Glutamatergic neuron (in vitro differentiated cells): ENCODE data around the gene ASIC3. TPM values are rescaled to one million over a fixed set of nuclear protein-coding genes. Genes with fewer than 3 reads are reported as not detected.
A peak's percentile ranks its signal among the peaks of the same experiment; 100 is the strongest.

Experiments
- DNase-seq: peaks from one replicate; pipeline ENCODE4 v3.0.0; 2022
- H3K27ac Mint-ChIP-seq: one replicate; pipeline ENCODE4 v1.8.0; 2020; ENCODE audit warnings: mild to moderate bottlenecking, mixed read lengths, inconsistent platforms; ENCODE audit not compliant: unreplicated experiment
- H3K27me3 Mint-ChIP-seq: one replicate; pipeline ENCODE4 v1.8.0; 2020; ENCODE audit warnings: mild to moderate bottlenecking, moderate library complexity, mixed read lengths, inconsistent platforms; ENCODE audit not compliant: unreplicated experiment
- H3K36me3 Mint-ChIP-seq: one replicate; pipeline ENCODE4 v1.8.0; 2020; ENCODE audit warnings: mild to moderate bottlenecking, mixed read lengths, inconsistent platforms; ENCODE audit not compliant: unreplicated experiment
- H3K4me1 Mint-ChIP-seq: one replicate; pipeline ENCODE4 v1.8.0; 2020; ENCODE audit warnings: mild to moderate bottlenecking, low read depth, mixed read lengths, inconsistent platforms; ENCODE audit not compliant: unreplicated experiment
- H3K4me3 Mint-ChIP-seq: one replicate; pipeline ENCODE4 v1.8.0; 2020; ENCODE audit warnings: mild to moderate bottlenecking, mixed read lengths, inconsistent platforms; ENCODE audit not compliant: unreplicated experiment
- H3K9me3 Mint-ChIP-seq: one replicate; pipeline ENCODE4 v1.8.0; 2020; ENCODE audit warnings: mild to moderate bottlenecking, moderate library complexity, mixed read lengths, inconsistent platforms; ENCODE audit not compliant: unreplicated experiment
- CTCF ChIP-seq: fragments of 200-600 bp; sonication (generic); IDR thresholded peaks from one replicate; pipeline ENCODE4 v1.5.0; 2021; ENCODE audit not compliant: partially characterized antibody, unreplicated experiment
- total RNA-seq: library from RNA; stranded (reverse); fragmentation: NEBNext Ultra II Directional; extraction: Animal tissue kit (Norgen Biotek cat#: 25700); gene quantifications from one replicate; pipeline ENCODE4 v1.2.1, GENCODE V29; 2021; ENCODE audit not compliant: unreplicated experiment

The ASIC3 gene
- total RNA-seq, 1 donor from 2014 or later = 10.8 TPM

- Mint-ChIP-seq H3K36me3 (no peaks in the 10 kb centered on the region), H3K9me3 (peaks cover 25% of the 10 kb centered on the region), H3K4me3 (peak overlapping the region; percentile 86), H3K27me3 (peaks cover 25% of the 10 kb centered on the region), H3K4me1 (peaks cover 32% of the 10 kb centered on the region), H3K27ac (peak overlapping the region; percentile 80)
- TF ChIP-seq CTCF = no peak
- DNase-seq = no peak
Measured at GRCh38 chr7:151017370-151017952, 30.9 kb upstream of the ASIC3 start.

GRCh38 chr7:151017953-151018420, 30.3 kb upstream of the ASIC3 start:
- DNase-seq = peak; percentile 94
- peak overlapping the region; percentile 80 for H3K27ac Mint-ChIP-seq
- peaks cover 25% of the 10 kb centered on the region for H3K27me3 Mint-ChIP-seq
- H3K36me3 Mint-ChIP-seq = no peaks in the 10 kb centered on the region
- peaks cover 28% of the 10 kb centered on the region for H3K9me3 Mint-ChIP-seq
- peak overlapping the region; percentile 86 for H3K4me3 Mint-ChIP-seq
- TF ChIP-seq CTCF = peak; percentile 90
- peaks cover 32% of the 10 kb centered on the region for H3K4me1 Mint-ChIP-seq

- Mint-ChIP-seq H3K36me3 (no peaks in the 10 kb centered on the region), H3K4me1 (peaks cover 37% of the 10 kb centered on the region), H3K9me3 (peaks cover 33% of the 10 kb centered on the region), H3K27me3 (peaks cover 28% of the 10 kb centered on the region), H3K4me3 (peak overlapping the region; percentile 86), H3K27ac (peak overlapping the region; percentile 66)
- peak; percentile 47 for TF ChIP-seq CTCF
- DNase-seq = peak; percentile 60
Measured at GRCh38 chr7:151018421-151019129, 29.8 kb upstream of the ASIC3 start.

GRCh38 chr7:151019130-151019447, 29.2 kb upstream of the ASIC3 start:
- H3K27me3 Mint-ChIP-seq = peaks cover 28% of the 10 kb centered on the region
- peaks cover 37% of the 10 kb centered on the region for H3K4me1 Mint-ChIP-seq
- peaks cover 31% of the 10 kb centered on the region for H3K9me3 Mint-ChIP-seq
- H3K4me3 Mint-ChIP-seq = peak overlapping the region; percentile 70
- no peak for TF ChIP-seq CTCF
- DNase-seq = no peak
- no peaks in the 10 kb centered on the region for H3K36me3 Mint-ChIP-seq
- H3K27ac Mint-ChIP-seq = peak overlapping the region; percentile 98

GRCh38 chr7:151020231-151020630, 28.1 kb upstream of the ASIC3 start:
- Mint-ChIP-seq H3K36me3 (no peaks in the 10 kb centered on the region), H3K4me3 (peak overlapping the region; percentile 75), H3K9me3 (peaks cover 28% of the 10 kb centered on the region), H3K4me1 (peaks cover 43% of the 10 kb centered on the region), H3K27ac (peak overlapping the region; percentile 98), H3K27me3 (peaks cover 26% of the 10 kb centered on the region)
- DNase-seq = peak; percentile 75
- no peak for TF ChIP-seq CTCF
